Muscle layer of duodenum (tissue), 2 donors: Measurements from ENCODE around the gene PEX10.

Experiments used
- H3K27ac ChIP-seq: one replicate; pipeline ENCODE4 v1.7.0; 2013; ENCODE audit warnings: mild to moderate bottlenecking, low read length
- H3K27me3 ChIP-seq: one replicate; pipeline ENCODE4 v1.7.0; 2013; ENCODE audit warnings: low read depth, mild to moderate bottlenecking, control low read depth, low read length
- H3K36me3 ChIP-seq, 2 donors: one replicate each; pipeline ENCODE4 v1.7.0; 2013; ENCODE audit warnings: low read length in 2 of 2, control low read depth in 1 of 2, mild to moderate bottlenecking in 1 of 2; ENCODE audit not compliant: insufficient read depth in 2 of 2, control insufficient read depth in 1 of 2
- H3K4me1 ChIP-seq, 2 donors: one replicate each; pipeline ENCODE4 v1.7.0; 2013; ENCODE audit warnings: low read length in 2 of 2, mild to moderate bottlenecking in 2 of 2, control low read depth in 1 of 2, moderate library complexity in 1 of 2; ENCODE audit not compliant: insufficient read depth in 2 of 2, control insufficient read depth in 1 of 2
- H3K4me3 ChIP-seq, 2 donors: one replicate each; pipeline ENCODE4 v1.7.0; 2013; ENCODE audit warnings: low read length in 2 of 2, low read depth in 1 of 2, mild to moderate bottlenecking in 1 of 2
- H3K9me3 ChIP-seq, 2 donors: one replicate each; pipeline ENCODE4 v1.7.0; 2013; ENCODE audit warnings: low read length in 2 of 2, control low read depth in 1 of 2, mild to moderate bottlenecking in 1 of 2; ENCODE audit not compliant: control insufficient read depth in 1 of 2
- donor health status: healthy.

PEX10 gene

DNA sequence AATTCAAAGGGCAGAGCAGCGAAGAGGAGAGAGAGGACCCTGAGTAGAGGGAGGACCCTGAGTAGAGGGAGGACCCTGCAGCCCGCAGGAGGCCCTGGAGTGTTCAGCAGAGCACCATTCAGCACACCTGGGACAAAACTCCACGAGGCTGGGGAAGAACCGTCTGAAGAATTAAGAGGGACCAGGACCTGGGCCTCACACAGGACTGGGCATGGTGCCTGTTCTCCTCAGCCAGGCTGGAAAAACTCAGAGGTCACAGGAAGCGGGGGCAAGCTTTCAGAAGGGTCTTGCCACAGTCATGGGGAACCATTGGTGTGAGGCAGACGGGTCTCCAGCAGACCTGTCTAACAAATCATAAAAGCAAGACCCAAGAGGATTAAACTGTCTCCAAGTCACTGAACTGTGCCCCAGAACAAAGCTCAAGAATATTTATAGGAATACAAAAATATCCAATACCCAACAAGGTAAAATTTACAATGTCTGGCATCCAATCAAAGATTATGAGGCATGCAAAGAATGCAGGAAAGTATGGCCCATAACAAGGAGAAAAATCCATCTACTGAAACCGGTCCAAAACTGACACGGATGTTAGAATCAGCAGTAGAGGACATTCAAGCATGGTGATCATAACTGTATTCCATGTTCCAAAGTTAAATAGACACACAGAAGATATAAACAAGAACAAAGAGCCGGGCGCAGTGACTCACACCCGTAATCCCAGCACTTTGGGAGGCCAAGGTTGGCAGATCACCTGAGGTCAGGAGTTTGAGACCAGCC lies 51.6 kb downstream of the PEX10 start:
- no peak overlapping the region for H3K4me3 ChIP-seq
- no peaks in the 10 kb centered on the region for H3K4me1 ChIP-seq
- H3K9me3 ChIP-seq, result no peaks in the 10 kb centered on the region
- H3K36me3 ChIP-seq, result no peaks in the 10 kb centered on the region
- H3K27me3 ChIP-seq, result no peaks in the 10 kb centered on the region
- H3K27ac ChIP-seq, result no peak overlapping the region

DNA sequence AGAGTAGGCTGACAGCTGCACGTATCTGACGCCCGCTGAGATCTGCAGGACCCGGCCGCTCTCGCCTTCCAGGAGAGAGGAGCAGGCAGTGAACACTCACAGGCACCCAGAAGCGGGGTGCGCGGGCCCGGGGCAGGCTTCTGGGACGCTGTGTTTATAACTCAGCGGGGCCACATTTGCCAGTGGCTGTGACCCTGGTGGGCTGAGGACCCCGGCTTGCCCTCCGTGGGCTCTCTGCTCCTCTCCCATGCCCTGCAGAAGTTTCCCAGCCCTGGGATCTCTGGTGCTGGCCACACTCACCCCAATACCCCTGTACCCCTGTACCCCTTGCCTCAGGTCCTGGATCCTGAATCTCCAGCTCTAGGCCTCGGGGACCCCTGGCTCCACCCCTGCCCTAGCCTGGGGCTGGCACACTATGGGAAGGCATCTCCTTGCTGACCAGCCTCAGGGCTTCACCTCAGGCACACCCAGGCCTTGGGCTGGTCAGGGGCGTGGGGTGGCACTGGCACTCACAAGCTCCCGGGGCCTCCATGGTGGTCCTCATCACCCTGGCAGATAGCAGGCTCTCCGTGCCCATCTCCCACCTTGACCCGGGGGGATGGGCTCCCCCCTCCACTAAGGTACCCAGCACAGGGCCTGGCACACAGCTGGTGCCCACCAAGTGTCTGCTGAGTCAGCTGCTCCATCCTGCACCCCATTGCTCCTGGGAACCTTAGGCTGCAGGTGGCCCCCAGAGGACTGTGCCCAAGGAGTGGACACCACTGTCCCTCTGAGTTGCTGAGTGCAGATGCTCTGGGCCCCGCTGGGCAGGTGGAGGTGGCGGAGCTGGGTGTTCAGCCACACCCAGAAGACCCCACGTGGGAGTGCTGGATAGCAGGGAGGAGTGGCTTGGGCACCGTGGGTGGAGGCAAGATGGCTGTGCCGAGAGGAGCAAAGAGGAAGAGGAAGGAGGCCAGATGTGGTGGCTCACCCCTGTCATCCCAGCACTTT lies 53.4 kb downstream of the PEX10 start:
- Histone ChIP-seq H3K27ac (no peak overlapping the region), H3K4me1 (no peaks in the 10 kb centered on the region), H3K36me3 (no peaks in the 10 kb centered on the region)

DNA sequence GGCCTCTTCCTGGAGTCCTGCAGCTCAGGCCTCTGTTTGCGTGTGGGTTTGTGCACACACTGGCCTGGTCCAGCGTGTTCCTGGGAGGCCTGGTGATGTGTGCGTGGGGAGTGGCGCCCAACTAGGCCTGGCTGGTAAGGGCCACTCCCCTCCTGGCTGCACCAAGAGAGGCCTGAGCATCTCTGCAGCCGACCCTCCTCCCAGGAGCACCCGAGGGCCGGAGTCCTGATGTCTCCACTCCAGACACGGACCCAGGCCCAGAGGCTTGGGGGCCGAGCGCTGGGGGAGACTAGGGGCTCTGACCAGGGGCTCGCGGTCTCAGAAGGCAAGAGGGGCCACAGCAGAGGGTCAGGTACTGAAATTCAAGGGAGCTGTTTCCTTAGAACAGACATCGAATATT lies 54.3 kb downstream of the PEX10 start:
- H3K27ac ChIP-seq, result no peak overlapping the region
- no peaks in the 10 kb centered on the region for H3K36me3 ChIP-seq
- no peak overlapping the region for H3K4me3 ChIP-seq
- no peaks in the 10 kb centered on the region for H3K4me1 ChIP-seq
- no peaks in the 10 kb centered on the region for H3K27me3 ChIP-seq
- no peaks in the 10 kb centered on the region for H3K9me3 ChIP-seq

More for the DNA sequence above, 53.4 kb downstream of the PEX10 start:
- no peaks in the 10 kb centered on the region for H3K27me3 ChIP-seq
- H3K9me3 ChIP-seq, result no peaks in the 10 kb centered on the region
- no peak overlapping the region for H3K4me3 ChIP-seq

DNA sequence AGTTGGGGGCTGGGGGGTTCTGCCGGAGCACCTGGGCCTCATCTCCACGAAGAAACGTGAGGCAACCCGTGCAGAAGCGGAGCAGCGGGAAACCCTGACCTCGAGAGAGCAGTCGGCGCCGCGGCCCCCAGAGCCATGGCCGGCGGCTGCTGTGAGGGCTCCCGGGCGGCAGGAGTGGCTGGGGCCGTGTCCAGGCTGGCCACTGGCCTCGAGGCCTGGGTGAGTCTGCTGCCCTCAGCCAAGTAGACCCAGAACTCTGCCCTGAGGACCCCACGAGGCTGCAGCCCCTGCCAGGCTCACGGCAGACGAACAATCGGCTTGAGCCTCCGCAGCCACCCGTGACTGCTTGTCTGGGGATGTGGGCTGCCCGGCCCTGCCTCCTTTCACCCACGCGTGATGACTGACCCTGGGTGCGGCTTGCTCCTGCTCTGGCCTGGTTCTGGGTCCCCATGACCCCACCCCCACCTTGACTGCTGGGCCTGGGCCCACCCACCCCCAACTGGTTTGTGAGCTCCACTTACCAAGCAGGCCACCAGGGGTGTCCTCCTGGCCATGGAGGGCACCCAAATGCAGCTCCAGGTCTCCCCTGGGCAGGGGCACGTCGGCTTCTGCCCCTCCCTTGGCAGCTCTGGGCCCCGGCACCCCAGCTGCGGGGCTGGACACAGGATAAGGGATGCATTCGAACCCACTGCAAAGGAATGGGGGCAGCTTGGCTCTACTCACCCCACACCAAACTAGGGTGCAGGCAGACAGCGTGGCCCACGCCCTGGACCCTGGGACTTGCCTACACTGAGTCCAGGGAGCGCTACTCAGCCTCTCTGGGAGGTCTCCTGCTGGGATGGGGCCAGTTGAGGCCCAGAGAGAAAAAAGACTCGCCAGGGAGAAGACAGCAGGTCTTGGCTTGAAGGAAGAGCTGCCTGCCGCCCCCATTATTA lies 55.2 kb downstream of the PEX10 start:
- Histone ChIP-seq H3K27ac (no peak overlapping the region), H3K4me3 (no peak overlapping the region), H3K4me1 (no peaks in the 10 kb centered on the region), H3K27me3 (no peaks in the 10 kb centered on the region), H3K9me3 (no peaks in the 10 kb centered on the region), H3K36me3 (no peaks in the 10 kb centered on the region)

DNA sequence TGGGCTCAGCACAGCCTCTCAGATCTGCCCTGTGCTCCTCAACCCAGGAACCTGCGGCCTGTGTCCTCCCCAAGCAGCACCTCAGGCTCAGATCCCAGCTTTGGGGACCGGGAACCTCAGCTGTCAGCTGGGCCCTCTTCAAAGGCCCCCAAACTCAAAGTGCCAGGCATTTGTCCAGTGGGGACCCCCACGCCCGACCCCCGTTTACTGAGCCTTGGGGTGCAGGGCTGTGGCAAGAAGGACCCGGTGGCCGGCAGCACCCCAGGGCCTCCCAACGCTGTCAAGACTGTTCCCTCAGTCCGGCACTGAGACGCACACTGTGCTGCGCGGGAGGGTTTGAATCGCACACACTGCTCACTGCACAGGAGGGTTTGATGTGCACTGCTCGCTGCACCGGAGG lies 56.0 kb downstream of the PEX10 start:
- Histone ChIP-seq H3K27ac (no peak overlapping the region), H3K9me3 (no peaks in the 10 kb centered on the region), H3K4me1 (no peaks in the 10 kb centered on the region), H3K36me3 (no peaks in the 10 kb centered on the region), H3K27me3 (no peaks in the 10 kb centered on the region), H3K4me3 (no peak overlapping the region)

DNA sequence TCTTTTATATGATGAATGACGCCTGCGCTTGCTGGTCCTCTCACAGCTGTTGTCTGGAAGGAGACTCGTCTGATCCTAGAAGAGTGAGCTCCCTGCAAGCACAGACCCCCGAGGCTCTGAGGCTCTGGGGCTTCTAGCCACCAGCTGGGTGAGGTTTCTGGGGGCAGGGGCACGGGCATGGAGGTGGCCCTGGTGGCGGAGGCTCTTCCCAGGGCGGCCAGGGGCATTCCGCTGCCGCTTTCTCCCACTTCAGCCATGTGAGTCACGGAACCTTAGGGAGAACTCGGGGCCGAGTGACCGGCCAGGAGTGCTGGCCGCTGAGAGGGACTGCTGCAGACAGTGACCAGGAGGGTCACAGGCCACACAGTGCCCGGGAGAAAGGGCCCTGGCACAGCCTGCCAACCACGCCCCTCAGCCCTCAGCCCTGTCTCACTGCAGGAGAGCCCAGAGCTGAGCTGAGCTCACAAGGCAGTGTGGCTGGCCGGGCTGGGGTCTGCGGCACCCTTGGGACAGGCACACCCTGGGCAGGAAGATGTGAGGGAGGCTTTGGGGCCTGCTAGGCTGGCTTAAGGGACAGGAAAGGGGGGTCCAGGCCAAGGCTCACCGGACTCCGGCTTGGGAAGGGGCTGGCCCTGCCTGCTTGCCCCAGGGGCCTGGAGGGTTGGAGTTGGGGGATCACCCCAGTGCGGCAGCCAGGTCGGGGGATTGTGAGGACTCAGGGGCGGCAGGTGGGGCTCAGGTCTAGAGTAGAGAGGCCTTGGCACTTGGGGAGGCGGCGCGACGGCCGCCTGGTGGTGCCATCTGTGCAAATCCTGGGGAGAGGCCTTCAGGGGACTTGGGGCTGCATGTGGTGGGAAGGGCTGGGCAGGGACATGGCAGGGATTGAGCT lies 56.7 kb downstream of the PEX10 start:
- H3K27me3 ChIP-seq, result no peaks in the 10 kb centered on the region

DNA sequence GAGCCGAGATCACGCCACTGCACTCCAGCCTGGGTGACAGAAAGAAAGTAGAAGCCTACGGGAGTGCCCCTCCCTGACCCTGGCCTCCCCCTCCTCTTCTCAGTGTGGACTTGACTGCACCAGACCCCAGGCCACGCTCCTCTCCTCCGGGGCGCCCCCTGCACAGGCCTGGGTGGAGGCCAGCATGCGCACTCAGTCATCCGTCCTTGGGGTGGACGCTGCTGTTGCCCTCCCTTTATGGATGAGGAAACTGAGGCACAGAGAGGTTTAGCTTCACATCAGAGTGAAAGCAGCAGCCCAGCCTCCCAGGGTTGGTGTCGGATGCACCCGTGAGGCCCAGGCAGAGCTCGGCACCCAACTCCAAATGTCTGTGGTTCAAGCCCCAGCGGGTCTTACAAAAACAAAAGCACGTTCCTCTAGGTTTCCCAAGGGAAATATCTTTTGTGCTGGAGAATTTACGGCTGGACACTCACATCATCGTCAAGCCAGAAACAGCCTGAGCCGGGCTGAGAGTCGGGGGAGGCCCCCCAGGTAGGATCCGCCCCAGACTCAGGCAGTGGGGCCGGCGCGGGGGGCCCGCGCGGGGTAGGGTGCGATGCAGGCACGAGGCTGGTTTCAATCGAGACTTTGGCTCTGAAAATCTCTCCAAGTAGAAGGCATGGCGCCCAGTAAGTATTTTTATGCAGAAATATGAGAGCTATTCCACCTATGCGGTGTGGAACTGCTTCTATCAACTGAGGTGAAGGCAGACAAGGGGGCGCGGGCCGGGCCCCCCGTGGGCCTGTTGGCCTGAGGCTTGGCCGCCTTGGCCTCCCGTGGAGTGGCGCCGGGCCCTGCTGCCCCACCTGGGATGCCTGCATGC lies 57.6 kb downstream of the PEX10 start:
- H3K4me1 ChIP-seq, result no peaks in the 10 kb centered on the region
- no peaks in the 10 kb centered on the region for H3K9me3 ChIP-seq
- H3K36me3 ChIP-seq, result no peaks in the 10 kb centered on the region
- H3K4me3 ChIP-seq, result no peak overlapping the region
- no peak overlapping the region for H3K27ac ChIP-seq
- no peaks in the 10 kb centered on the region for H3K27me3 ChIP-seq

More for the DNA sequence above, 56.7 kb downstream of the PEX10 start:
- Histone ChIP-seq H3K4me1 (no peaks in the 10 kb centered on the region), H3K9me3 (no peaks in the 10 kb centered on the region), H3K36me3 (no peaks in the 10 kb centered on the region), H3K4me3 (no peak overlapping the region), H3K27ac (no peak overlapping the region)
